AG08396 (cell line): ENCODE measurements around the gene PSMD10.

Experiments used
- DNase-seq: peaks from one replicate; pipeline ENCODE4 v3.0.0; 2012; ENCODE audit warnings: low spot score, mixed read lengths

Gene PSMD10

GRCh38 chrX:108072746-108073145, 18.6 kb downstream of the PSMD10 start:
- no peak for DNase-seq

- DNase-seq: no peak
Observed at GRCh38 chrX:108071578-108071977, 19.8 kb downstream of the PSMD10 start.

GRCh38 chrX:108070891-108071290, 20.5 kb downstream of the PSMD10 start:
- peak; percentile 21 for DNase-seq

GRCh38 chrX:108068121-108068520, 23.2 kb downstream of the PSMD10 start:
- DNase-seq: no peak

GRCh38 chrX:108064613-108065012, 26.7 kb downstream of the PSMD10 start:
- DNase-seq: no peak

GRCh38 chrX:108064001-108064400, 27.3 kb downstream of the PSMD10 start:
- DNase-seq: no peak

GRCh38 chrX:108059801-108060200, 31.5 kb downstream of the PSMD10 start:
- DNase-seq: no peak

- DNase-seq: no peak
Observed at GRCh38 chrX:108055546-108055945, 35.8 kb downstream of the PSMD10 start.

- DNase-seq: no peak
Observed at GRCh38 chrX:108053218-108053617, 38.1 kb downstream of the PSMD10 start.

GRCh38 chrX:108049649-108050048, 41.7 kb downstream of the PSMD10 start:
- DNase-seq: no peak

- no peak for DNase-seq
Observed at GRCh38 chrX:108044554-108045256, 46.6 kb downstream of the PSMD10 start, which contains the start of gene VSIG1. Gene VSIG1, plus strand, starts transcription at chrX:108045065. Its CDS starts 66 bp downstream, at chrX:108045131.

- DNase-seq: peak; percentile 13
Observed at GRCh38 chrX:108036298-108036973, 54.9 kb downstream of the PSMD10 start.

- no peak for DNase-seq
Observed at GRCh38 chrX:108034725-108035124, 56.6 kb downstream of the PSMD10 start.
